ENCODE data around the gene KIRREL2.
"Not testable (repeated sequence)": the region's sequence is repeated elsewhere in the genome, so short reads cannot be mapped to it uniquely, and the experiment has no call there.

KIRREL2 gene

GRCh38 chr19:35899547-35900214 is 43.0 kb downstream of the KIRREL2 start:
- peak; percentile 86 for DNase-seq

GRCh38 chr19:35901055-35901644 is 44.4 kb downstream of the KIRREL2 start:
- DNase-seq, result no peak

- peak; percentile 33 for DNase-seq
These were observed 45.3 kb downstream of the KIRREL2 start, which contains the start of gene HCST for GRCh38 chr19:35901854-35902661. HCST (plus strand) TSS chr19:35902529; CDS start chr19:35902594, 65 bp downstream.

- no peak for DNase-seq
These were observed 46.3 kb downstream of the KIRREL2 start for GRCh38 chr19:35902870-35903475.

- DNase-seq, result peak; percentile 87
These were observed 47.0 kb downstream of the KIRREL2 start for GRCh38 chr19:35903550-35904179.

- no peak for DNase-seq
These were observed 47.8 kb downstream of the KIRREL2 start for GRCh38 chr19:35904311-35905068.

- no peak for DNase-seq
These were observed 48.5 kb downstream of the KIRREL2 start for GRCh38 chr19:35905178-35905727.

- no peak for DNase-seq
These were observed 50.6 kb downstream of the KIRREL2 start for GRCh38 chr19:35907377-35907745.

GRCh38 chr19:35908010-35908441 is 51.3 kb downstream of the KIRREL2 start, which contains the start of gene TYROBP:
TYROBP (minus strand) TSS chr19:35908295; CDS start chr19:35908228, 67 bp downstream.
- DNase-seq, result no peak

GRCh38 chr19:35908973-35909683 is 52.4 kb downstream of the KIRREL2 start:
- no peak for DNase-seq

GRCh38 chr19:35909684-35910035 is 52.9 kb downstream of the KIRREL2 start:
- DNase-seq, result no peak

GRCh38 chr19:35910355-35910754 is 53.6 kb downstream of the KIRREL2 start:
- not testable (repeated sequence) for DNase-seq

- DNase-seq, result no peak
These were observed 54.5 kb downstream of the KIRREL2 start for GRCh38 chr19:35911173-35911572.

GRCh38 chr19:35911790-35912189 is 55.1 kb downstream of the KIRREL2 start:
- DNase-seq, result no peak

GRCh38 chr19:35913589-35913988 is 56.9 kb downstream of the KIRREL2 start:
- DNase-seq, result no peak

GRCh38 chr19:35915443-35915842 is 58.7 kb downstream of the KIRREL2 start:
- no peak for DNase-seq
